ENCODE measurements around the gene SNX20.

SNX20 gene

GRCh38 chr16:50679266-50679665 lies 1.8 kb downstream of the SNX20 start:
- DNase-seq: no peak

- no peak for DNase-seq
These were observed 2.6 kb downstream of the SNX20 start for GRCh38 chr16:50678531-50678930.

GRCh38 chr16:50677351-50677750 lies 3.8 kb downstream of the SNX20 start:
- DNase-seq: no peak

- DNase-seq: no peak
These were observed 4.4 kb downstream of the SNX20 start for GRCh38 chr16:50676684-50677225.

- DNase-seq: no peak
These were observed 5.2 kb downstream of the SNX20 start for GRCh38 chr16:50675686-50676610.

GRCh38 chr16:50674831-50675230 lies 6.3 kb downstream of the SNX20 start:
- no peak for DNase-seq

- no peak for DNase-seq
These were observed 7.4 kb downstream of the SNX20 start for GRCh38 chr16:50673496-50674275.

GRCh38 chr16:50671644-50672260 lies 9.4 kb downstream of the SNX20 start:
- DNase-seq: no peak

GRCh38 chr16:50670476-50670875 lies 10.6 kb downstream of the SNX20 start:
- no peak for DNase-seq

GRCh38 chr16:50669741-50670140 lies 11.4 kb downstream of the SNX20 start:
- DNase-seq: no peak

GRCh38 chr16:50668368-50669008 lies 12.6 kb downstream of the SNX20 start:
- DNase-seq: no peak

- DNase-seq: no peak
These were observed 13.4 kb downstream of the SNX20 start for GRCh38 chr16:50667497-50668367.

GRCh38 chr16:50666658-50667496 lies 14.2 kb downstream of the SNX20 start:
- no peak for DNase-seq

GRCh38 chr16:50665128-50665878 lies 15.8 kb downstream of the SNX20 start:
- peak; percentile 34 for DNase-seq

- DNase-seq: no peak
These were observed 16.8 kb downstream of the SNX20 start for GRCh38 chr16:50664270-50664669.

GRCh38 chr16:50662306-50662940 lies 18.7 kb downstream of the SNX20 start:
- no peak for DNase-seq

- no peak for DNase-seq
These were observed 21.3 kb downstream of the SNX20 start for GRCh38 chr16:50659806-50660205.

- DNase-seq: no peak
These were observed 23.9 kb downstream of the SNX20 start for GRCh38 chr16:50657241-50657640.

- no peak for DNase-seq
These were observed 25.5 kb downstream of the SNX20 start for GRCh38 chr16:50655558-50656055.
